Psoas muscle (tissue), 8 donors: ENCODE results near the gene ABCB4. TPM values are rescaled to one million over a fixed set of nuclear protein-coding genes. Genes with fewer than 3 reads are reported as not detected.

Experiments
- ATAC-seq, 4 donors: fragments of 200-7000 bp; cut with Tn5 transposase; one replicate each; pipeline ENCODE4 v1.9.1; 2020; ENCODE audit warnings: moderate library complexity in 3 of 4, mild to moderate bottlenecking in 2 of 4
- DNase-seq, 2 donors: peaks; one replicate each; pipeline ENCODE4 v3.0.0-alpha.2; 2020
- H3K27ac ChIP-seq: fragments of 200-600 bp; one replicate; pipeline ENCODE4 v1.8.0; 2022
- H3K27me3 ChIP-seq, 3 donors: fragments of 200-600 bp in 1 of 3; one replicate each; pipeline versions ENCODE4 v1.6.1 to v1.8.0; 2013 to 2022; ENCODE audit warnings: low read length in 2 of 3, mild to moderate bottlenecking in 2 of 3, moderate library complexity in 1 of 3; ENCODE audit not compliant: insufficient read depth in 3 of 3
- H3K36me3 ChIP-seq, 2 donors: fragments of 200-600 bp in 1 of 2; one replicate each; pipeline versions ENCODE4 v1.6.1 to v1.8.0; 2013 to 2022; ENCODE audit warnings: low read depth in 1 of 2, mild to moderate bottlenecking in 1 of 2, moderate library complexity in 1 of 2; ENCODE audit not compliant: insufficient read depth in 1 of 2
- H3K4me1 ChIP-seq: fragments of 200-600 bp; one replicate; pipeline ENCODE4 v1.8.0; 2022
- H3K4me3 ChIP-seq: fragments of 200-600 bp; one replicate; pipeline ENCODE4 v1.8.0; 2022; ENCODE audit warnings: mild to moderate bottlenecking
- H3K9me3 ChIP-seq: fragments of 200-600 bp; one replicate; pipeline ENCODE4 v1.8.0; 2022
- WGBS, 3 donors: extraction: QIAGEN DNeasy Blood & Tissue Kit; methylation state at CpG; one replicate each; pipeline versions ENCODE4 v1.1.6 to v1.1.7; 2013; 5-methylcytosine and 5-hydroxymethylcytosine counted together
- intact Hi-C, 2 donors: fragments of 100-400 bp; cut with DNase I; formaldehyde crosslinking; loops; one replicate each; pipeline versions ENCODE4 v1.11.0 to v1.14.2; 2022
- polyA plus RNA-seq, 3 donors: library from polyadenylated mRNA; stranded (reverse); fragments of 200-250 nt; gene quantifications; one replicate each; pipeline ENCODE4 v1.2.3, GENCODE V29; 2013
- total RNA-seq, 4 donors: library from RNA; stranded (reverse); fragmentation: NEBNext Ultra II Directional in 2 of 4; extraction: Animal tissue kit (Norgen Biotek cat#: 25700) in 2 of 4; gene quantifications; one replicate each; pipeline versions ENCODE4 v1.2.1 to v1.2.4, GENCODE V29; 2021 to 2023
- TF ChIP-seq, protein P1 (sequence below): fragments of 200-600 bp; IDR thresholded peaks from one replicate; pipeline ENCODE4 v1.8.0; 2022; ENCODE audit warnings: antibody characterized with exemption
- donor health status: healthy with polysubstance abuse.
- donor health status: DM: no; HTN: no; CAD: no; lungs with moderate emphysema.
- donor health status: Bipolar disorder and iron deficiency.
- donor health status: healthy.
- donor health status: DM: yes; HTN: yes; CAD: no.
- donor health status: DM: no; HTN: no; CAD: no.
- donor health status: DM: no; HTN: no; CAD: no.
- donor health status: DM: yes; HTN: yes; CAD: no.

ABCB4 gene
- total and polyA plus RNA-seq, 7 donors: 1.1 to 4.0 (median 2.0) TPM

DNA sequence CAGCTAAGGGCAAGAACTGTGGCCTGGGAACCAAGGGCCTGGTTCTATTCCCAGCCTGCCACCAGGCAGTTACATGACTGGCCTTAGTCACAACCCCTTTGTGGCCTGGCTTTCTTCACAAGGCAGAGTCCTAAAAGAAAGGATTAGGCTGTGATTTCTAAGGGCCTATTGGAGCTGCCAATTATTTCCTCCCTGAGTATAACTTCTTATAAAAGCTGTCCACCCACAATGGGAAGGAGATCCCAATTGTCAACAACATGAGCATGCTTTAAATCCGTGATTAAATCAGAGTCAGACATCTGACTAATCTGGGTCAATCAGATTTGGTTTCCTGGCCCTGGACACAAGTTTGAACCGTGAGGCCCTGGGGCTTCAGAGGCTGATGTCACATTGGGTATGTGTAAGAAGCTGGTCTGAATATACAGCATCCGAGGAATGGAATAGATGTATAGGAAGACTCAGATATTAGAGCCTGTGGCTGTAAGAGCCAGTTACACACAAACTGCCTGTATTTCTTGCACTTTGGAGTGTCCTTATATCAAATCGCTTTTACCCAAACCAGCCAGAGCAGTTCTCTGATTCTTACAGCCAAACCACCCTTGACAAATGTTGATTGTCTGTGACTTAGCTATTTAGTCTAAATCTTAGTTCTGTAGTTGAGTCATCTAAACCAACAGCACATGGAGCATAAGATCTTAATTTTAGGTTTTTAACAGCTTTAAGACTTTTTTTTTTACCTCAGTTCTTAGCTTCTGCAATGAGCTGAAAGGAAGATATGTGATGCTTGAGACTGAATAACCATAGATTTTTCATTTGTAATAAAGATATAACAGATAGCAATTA lies 61.3 kb downstream of the ABCB4 start:
- Histone ChIP-seq H3K27me3 (no peaks in the 10 kb centered on the region), H3K9me3 (no peaks in the 10 kb centered on the region), H3K4me3 (no peak overlapping the region), H3K36me3 (peaks cover 0 to 10% of the 10 kb centered on the region in 2 donors), H3K4me1 (peaks cover 31% of the 10 kb centered on the region), H3K27ac (peak overlapping the region; percentile 84)
- DNase-seq: peak; percentile 24 to 53
- TF ChIP-seq, protein P1, sequence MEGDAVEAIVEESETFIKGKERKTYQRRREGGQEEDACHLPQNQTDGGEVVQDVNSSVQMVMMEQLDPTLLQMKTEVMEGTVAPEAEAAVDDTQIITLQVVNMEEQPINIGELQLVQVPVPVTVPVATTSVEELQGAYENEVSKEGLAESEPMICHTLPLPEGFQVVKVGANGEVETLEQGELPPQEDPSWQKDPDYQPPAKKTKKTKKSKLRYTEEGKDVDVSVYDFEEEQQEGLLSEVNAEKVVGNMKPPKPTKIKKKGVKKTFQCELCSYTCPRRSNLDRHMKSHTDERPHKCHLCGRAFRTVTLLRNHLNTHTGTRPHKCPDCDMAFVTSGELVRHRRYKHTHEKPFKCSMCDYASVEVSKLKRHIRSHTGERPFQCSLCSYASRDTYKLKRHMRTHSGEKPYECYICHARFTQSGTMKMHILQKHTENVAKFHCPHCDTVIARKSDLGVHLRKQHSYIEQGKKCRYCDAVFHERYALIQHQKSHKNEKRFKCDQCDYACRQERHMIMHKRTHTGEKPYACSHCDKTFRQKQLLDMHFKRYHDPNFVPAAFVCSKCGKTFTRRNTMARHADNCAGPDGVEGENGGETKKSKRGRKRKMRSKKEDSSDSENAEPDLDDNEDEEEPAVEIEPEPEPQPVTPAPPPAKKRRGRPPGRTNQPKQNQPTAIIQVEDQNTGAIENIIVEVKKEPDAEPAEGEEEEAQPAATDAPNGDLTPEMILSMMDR: no peak
- intact Hi-C loops: loop anchor here in 1 of 2 donors (10.0 kb wide), 1 partner anchor 479 kb away; no protein-coding TSS in a partner anchor
- peak; percentile 87 to 93 (median 92) for ATAC-seq
- WGBS, 3 donors: 40 to 53% (median 50%) methylated on average over 4 of the region's 4 CpGs

DNA sequence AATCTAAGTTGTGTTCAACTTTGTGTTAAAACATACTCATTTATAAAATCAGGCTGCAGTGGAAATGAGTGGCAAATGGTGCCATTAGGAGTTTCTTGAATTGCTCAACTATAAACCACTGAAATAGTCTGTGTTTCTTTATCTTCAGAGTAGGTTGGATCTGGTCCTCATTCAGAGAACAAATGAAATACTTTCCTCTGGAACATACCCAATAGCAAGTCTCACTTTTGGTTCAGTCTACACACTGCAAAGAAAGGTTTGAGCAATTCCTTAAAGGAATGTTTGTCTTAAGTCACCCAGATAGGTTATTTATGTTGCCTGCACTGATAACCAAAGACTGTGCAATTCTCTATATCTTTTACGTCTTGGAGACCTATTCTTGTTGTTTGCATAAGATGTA lies 62.5 kb downstream of the ABCB4 start:
- no peak for ATAC-seq
- Histone ChIP-seq H3K27ac (peak overlapping the region; percentile 84), H3K9me3 (no peaks in the 10 kb centered on the region), H3K27me3 (no peaks in the 10 kb centered on the region), H3K4me3 (no peak overlapping the region), H3K36me3 (peaks cover 0 to 2% of the 10 kb centered on the region in 2 donors), H3K4me1 (peaks cover 31% of the 10 kb centered on the region)
- TF ChIP-seq, protein P1: no peak
- WGBS, 3 donors: 76 to 93% (median 90%) methylated on average over 1 of the region's 1 CpG
- intact Hi-C loops: loop anchor here in 1 of 2 donors (10.0 kb wide), 1 partner anchor 478 kb away; no protein-coding TSS in a partner anchor
- DNase-seq: no peak

DNA sequence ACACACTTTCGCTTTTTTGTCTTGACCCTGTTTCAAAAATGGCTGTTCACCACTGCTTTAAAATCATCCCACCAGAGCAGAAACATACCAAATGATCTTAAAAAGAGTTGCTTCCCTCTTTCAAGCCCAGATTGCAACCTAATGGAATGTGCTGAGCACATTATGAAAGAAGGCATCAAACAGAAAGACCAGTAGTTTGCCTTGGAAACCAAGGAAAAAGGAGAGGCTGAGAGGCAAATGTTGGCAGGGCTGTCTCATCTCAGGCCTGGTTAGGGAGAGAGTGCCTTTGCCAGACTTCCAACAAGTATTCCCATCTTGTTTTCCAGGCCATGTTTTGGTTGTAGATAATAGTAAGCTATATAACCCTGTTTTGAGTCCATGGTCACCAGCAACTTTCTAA lies 64.3 kb downstream of the ABCB4 start:
- Histone ChIP-seq H3K27me3 (no peaks in the 10 kb centered on the region), H3K4me1 (peaks cover 31% of the 10 kb centered on the region), H3K27ac (peak overlapping the region; percentile 3), H3K4me3 (no peak overlapping the region), H3K9me3 (no peaks in the 10 kb centered on the region), H3K36me3 (peaks cover 0 to 10% of the 10 kb centered on the region in 2 donors)
- ATAC-seq (no peak), DNase-seq (no peak)
- TF ChIP-seq, protein P1: no peak
- WGBS, 3 donors: 88 to 96% (median 93%) methylated on average over 1 of the region's 1 CpG
- intact Hi-C loops: loop anchor here in 1 of 2 donors (10.0 kb wide), 1 partner anchor 476 kb away; no protein-coding TSS in a partner anchor

DNA sequence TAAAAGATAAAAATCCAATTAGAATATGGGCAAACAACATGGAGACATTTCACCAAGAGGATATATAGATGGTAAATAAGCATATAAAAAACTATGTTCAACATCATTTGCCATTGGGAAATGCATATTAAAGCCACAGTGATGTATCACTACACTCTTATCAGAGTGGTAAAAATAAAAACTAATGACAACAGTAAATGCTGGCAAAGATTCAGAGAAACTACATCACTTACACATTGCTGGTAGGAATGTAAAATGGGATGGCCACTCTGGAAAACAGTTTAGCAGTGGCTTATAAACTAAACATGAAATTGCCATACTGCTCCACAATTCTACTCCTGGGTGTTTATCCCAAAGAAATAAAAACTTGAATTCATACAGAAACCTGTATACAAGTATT lies 70.8 kb downstream of the ABCB4 start:
- no peak overlapping the region for H3K4me3 ChIP-seq
- no peak overlapping the region for H3K27ac ChIP-seq
- no peaks in the 10 kb centered on the region for H3K9me3 ChIP-seq
- TF ChIP-seq, protein P1: no peak
- H3K27me3 ChIP-seq: no peaks in the 10 kb centered on the region
- peaks cover 0 to 50% of the 10 kb centered on the region in 2 donors for H3K36me3 ChIP-seq
- ATAC-seq (no peak), DNase-seq (no peak)
- intact Hi-C loops: no loop called here
- no peaks in the 10 kb centered on the region for H3K4me1 ChIP-seq
